NCI-H748 (cell line): ENCODE data around the gene UST.

ENCODE experiments used
- DNase-seq: peaks from one replicate; lab custom pipeline; 2025; ENCODE audit not compliant: unreplicated experiment; lab: John Stamatoyannopoulos, UW

UST gene

GRCh38 chr6:149077208-149077607 is 330.4 kb downstream of the UST start:
- no peak for DNase-seq

- no peak for DNase-seq
Observed at GRCh38 chr6:149078211-149078782, 331.5 kb downstream of the UST start.

DNA sequence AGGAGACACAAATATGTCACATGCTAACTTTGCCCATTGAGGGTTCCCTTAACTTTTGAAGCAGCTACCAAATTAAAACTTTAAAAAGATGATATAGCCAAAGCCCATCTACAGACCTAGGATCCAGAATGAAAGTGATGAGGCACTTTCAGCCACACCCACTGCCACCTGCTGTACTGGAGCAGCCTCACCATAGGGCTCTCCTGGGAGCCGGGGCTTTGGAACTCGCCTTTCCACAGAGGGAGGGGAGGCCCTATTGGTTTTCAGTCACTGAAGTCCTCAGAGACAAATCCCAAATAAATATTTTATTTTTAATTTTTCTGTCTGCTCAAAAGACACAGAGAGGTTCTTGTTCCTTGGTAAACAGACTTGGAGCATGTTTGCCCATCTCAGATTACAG is 332.6 kb downstream of the UST start:
- DNase-seq, result no peak

- no peak for DNase-seq
Observed at GRCh38 chr6:149079911-149080491, 333.2 kb downstream of the UST start.

DNA sequence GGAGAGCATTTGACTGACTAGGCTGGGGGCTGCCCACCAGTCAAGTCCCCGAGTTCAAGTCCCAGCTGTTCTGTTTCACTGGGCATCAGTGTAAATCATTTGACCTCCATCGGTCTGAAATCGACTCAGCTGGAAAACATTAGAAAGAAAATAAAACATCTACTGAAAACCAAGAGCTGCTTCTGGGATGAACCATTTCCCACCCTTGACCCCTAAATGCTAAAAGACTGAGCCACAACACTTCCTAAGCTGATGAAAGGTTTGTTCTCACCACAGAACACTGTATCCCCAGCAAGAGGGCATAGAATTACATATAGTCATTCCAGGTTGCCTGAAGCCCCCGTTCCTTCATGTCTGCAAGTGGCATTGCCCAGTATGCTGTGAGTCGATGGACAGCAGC is 333.7 kb downstream of the UST start:
- no peak for DNase-seq

- no peak for DNase-seq
Observed at GRCh38 chr6:149081281-149081680, 334.5 kb downstream of the UST start.

- DNase-seq, result peak; percentile 75
Observed at GRCh38 chr6:149082320-149082719, 335.5 kb downstream of the UST start.

- DNase-seq, result no peak
Observed at GRCh38 chr6:149084026-149084425, 337.2 kb downstream of the UST start.

DNA sequence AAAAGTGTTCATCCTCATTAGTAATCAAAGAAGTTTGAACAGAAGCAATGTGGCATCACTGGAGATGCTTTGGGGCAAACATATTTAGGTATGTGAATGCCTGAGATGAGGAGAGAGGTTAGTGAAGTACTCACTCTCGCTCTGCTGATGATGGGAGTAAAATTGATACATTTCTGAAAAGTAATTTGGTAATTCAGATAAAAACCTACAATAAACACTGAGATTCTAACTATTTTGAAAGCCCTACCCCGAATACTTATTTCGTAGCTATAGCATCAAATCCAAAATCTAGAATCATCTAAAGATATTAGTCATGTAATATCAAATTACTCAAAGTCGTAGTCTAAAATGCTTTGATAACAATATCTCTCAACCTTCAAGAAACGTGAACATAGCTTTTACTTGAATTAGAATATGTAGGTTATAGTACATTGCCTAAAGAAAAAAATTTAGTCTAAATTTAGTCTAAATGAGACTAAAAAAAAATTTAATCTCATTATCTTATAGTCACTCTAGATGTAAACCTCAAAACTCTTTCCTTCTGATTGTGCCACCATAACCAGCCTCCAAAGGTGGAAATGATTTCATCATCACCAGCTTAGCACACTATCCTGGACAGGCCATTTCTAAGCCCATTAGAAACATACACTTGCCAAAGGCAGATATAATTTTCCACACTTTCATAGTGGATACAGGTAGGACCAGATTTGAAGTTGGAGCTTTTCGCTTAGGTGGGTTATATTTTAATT is 338.2 kb downstream of the UST start:
- DNase-seq, result no peak

DNA sequence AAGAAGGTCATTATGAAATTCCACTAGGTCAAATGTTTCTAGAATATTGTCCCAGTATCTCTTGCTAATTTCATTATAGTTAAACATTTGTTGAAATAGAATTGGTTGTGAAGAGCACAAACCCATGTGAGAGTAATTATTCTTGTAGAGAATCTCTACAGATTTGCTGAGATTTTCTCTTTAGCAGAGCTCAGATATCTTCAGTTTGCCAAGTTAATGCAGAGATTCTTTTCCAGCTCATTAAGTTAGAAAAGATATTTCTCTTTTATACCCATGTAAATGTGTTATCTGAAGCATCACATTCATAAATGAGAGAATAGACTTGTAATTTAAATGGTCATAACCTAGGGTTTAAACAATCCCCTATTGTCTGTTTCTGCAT is 338.7 kb downstream of the UST start:
- DNase-seq, result no peak

- DNase-seq, result no peak
Observed at GRCh38 chr6:149086363-149086762, 339.5 kb downstream of the UST start.

DNA sequence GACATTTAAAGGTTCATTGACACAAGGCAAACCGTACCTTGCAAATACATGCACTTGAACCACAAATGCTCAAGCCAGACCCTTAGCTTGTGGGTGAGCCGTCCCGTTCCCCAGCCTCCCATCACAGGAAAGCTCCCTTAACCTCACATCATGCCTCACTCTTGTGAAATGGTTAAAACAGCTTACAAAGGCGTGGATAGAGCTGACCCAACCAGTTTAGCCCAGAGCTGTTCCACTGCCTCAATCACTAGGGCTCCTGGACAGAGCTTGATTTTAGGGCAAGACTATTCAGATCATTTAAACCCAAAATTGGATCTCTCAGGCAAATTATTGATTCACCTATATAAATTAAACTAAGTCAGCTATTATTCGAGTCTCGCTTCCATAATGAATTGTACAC is 341.1 kb downstream of the UST start:
- DNase-seq, result no peak

GRCh38 chr6:149088361-149088760 is 341.5 kb downstream of the UST start:
- DNase-seq, result no peak

DNA sequence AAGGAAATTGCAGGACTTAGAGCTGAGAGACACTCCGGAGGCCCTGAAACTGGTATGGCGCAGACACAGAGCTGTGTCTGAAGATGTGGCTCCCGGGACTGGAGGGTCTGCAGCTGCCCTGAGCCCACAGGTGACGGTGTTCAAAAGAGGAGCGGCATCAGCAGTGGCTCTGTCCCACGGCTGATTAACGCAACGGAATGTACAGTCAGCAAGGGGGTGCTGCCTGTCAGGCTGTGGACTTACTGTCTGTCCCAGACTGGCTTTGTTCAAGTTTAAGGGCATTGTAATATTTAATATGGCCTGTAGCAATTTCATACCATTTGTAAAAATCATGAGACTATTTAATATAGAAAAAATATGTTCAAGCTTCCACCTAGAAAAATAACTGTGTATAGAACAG is 342.7 kb downstream of the UST start:
- DNase-seq, result no peak

DNA sequence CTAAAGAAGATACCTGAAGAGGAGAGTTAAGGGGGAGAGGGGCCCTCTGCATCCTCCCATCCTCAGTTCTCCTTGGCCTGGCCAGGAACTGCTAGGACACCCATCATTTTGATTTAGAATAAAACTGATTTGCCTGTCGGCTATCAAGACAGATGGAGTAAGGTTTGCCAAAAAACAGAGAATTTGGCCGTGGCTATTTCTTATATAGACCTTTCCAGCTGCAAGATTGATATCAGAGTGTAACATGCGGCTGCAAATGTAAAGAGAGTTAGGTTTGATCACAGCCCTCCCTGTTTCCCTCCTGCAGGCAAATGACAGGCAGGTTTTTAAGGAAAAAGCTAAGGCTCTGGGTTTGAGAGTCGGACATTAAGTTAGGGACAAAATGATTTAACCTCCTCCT is 344.1 kb downstream of the UST start:
- DNase-seq, result no peak

DNA sequence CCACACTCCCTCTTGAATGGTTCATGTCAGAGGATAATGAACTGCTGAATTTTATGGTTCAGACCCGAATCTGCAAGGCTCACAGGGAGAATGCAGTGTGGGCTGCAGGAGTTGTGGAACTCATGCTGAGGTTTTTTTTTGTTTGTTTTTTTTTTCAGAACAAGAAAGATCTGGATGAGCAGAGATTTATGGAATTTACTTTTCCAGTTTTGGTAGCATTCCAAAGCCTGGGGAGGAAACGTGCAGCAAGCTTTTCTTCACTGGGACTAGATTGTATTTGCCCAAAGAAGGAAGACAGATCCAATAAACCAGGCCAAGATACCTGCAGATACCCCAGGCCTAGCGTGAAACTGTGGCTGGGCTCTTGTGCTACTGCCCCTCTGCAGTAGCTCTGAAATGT is 346.8 kb downstream of the UST start:
- no peak for DNase-seq

- no peak for DNase-seq
Observed at GRCh38 chr6:149094156-149094555, 347.3 kb downstream of the UST start.

DNA sequence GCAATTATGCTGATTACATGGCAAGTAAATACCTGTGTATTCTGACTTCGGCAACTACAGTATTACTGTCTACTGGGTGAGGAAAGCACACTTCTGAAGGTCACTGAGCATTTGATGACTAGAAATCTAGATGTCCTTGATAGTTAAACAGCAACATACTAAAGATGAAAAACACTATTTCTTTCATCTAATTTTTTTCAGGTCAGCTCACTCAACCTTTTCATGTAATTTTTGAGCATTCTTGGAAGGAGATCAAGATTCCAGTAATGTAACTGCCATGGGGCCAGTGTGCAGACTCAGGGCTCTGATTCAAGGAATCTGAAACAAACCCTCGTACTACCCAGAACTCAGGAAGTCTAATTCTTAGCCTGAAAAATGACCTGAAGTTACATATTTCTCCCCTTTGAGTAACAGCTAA is 348.1 kb downstream of the UST start:
- DNase-seq, result no peak

- no peak for DNase-seq
Observed at GRCh38 chr6:149095842-149096241, 349.0 kb downstream of the UST start.

- no peak for DNase-seq
Observed at GRCh38 chr6:149097794-149098193, 351.0 kb downstream of the UST start.

DNA sequence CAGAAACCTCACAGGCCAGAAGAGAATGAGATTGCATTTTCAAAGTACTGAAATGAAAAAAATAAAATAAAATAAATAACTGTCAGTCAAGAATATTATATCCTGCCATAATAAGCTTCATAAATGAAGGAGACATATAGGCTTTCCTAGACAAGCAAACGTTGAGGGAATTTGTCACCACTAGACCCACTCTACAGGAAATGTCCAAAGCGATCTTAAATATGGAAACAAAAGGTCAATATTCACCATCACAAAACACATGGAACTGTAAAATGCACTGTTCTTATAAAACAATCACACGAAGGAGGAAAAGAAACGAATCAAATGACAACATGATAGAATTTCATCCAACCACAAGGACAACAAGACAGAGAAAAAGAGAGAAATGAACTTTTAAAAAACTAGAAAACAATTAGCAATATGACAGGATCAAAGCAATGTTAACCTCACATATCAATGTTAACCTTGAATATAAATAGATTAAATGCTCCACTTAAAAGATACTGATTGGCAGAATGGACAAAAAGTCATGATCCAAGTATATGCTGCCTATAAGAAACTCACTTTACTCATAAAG is 352.0 kb downstream of the UST start:
- DNase-seq, result no peak

DNA sequence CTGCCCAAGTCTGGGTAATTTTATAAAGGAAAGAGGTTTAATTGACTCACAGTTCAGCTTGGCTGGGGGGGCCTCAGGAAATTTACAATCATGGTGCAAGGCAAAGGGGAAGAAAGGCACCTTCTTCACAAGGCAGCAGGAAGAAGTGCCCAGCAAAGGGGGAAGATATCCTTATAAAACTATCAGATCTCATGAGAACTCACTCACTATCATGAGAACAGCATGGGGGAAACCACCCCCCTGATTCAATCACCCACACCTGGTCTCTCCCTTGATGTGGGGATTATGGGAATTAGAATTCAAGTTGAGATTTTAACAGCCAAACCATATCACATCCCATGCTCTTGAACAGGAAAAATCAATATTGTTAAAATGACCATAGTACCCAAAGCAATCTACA is 355.5 kb downstream of the UST start:
- DNase-seq, result no peak
